ENCODE measurements around the gene RTP4. TPM values are rescaled to one million over a fixed set of nuclear protein-coding genes. Genes with fewer than 3 reads are reported as not detected.

The RTP4 gene
- total and polyA plus RNA-seq, 10 of the 15 experiments (the other 5 are each of a cell fraction or from before 2014, with no cell fraction given), result 2.2 to 6.5 (median 3.9) TPM

DNA sequence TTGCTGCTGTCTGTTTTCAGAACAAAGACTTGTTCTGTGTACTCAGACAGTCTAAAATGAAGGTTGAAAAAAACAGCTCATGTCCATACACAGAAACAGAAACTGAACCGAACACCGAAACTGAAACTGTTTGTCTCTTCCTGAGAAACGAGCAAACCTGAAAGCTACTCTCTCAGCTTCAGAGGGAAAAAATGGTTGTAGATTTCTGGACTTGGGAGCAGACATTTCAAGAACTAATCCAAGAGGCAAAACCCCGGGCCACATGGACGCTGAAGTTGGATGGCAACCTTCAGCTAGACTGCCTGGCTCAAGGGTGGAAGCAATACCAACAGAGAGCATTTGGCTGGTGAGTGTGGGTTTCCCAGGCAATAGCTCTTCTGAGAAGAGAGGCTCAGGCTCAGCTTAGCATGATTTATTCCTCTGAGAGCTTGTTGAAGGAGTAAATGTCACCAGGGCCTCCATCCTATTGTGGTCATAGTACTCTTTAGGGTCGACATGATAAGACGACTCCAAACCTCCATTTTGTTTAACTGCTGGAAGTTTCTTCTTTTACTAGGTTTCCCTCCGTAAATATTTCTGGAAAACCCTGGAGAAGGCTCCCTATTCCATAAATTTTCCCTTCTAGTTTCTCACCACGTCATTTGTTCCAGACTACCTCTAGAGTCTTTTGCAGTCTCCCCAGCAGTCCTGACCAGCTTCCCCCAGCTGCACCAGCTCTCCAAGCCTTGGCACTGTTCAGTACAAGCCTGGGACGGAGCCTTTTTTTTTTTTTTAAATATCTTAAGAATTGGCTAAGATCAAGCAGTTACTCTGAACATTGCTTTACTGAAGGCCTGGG is at the start of gene RTP4 (continued):
- TF ChIP-seq, protein P1, sequence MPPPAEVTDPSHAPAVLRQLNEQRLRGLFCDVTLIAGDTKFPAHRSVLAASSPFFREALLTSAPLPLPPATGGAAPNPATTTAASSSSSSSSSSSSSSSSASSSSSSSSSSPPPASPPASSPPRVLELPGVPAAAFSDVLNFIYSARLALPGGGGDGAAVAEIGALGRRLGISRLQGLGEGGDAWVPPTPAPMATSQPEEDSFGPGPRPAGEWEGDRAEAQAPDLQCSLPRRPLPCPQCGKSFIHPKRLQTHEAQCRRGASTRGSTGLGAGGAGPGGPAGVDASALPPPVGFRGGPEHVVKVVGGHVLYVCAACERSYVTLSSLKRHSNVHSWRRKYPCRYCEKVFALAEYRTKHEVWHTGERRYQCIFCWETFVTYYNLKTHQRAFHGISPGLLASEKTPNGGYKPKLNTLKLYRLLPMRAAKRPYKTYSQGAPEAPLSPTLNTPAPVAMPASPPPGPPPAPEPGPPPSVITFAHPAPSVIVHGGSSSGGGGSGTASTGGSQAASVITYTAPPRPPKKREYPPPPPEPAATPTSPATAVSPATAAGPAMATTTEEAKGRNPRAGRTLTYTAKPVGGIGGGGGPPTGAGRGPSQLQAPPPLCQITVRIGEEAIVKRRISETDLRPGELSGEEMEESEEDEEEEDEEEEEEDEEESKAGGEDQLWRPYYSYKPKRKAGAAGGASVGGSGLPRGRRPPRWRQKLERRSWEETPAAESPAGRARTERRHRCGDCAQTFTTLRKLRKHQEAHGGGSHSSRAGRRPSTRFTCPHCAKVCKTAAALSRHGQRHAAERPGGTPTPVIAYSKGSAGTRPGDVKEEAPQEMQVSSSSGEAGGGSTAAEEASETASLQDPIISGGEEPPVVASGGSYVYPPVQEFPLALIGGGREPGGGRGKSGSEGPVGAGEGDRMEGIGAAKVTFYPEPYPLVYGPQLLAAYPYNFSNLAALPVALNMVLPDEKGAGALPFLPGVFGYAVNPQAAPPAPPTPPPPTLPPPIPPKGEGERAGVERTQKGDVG (CRISPR knock-in tag; IDR thresholded peaks at IDR 0.05), result no peak
- TF ChIP-seq HDAC2 (IDR thresholded peaks at IDR 0.05) (no peak), CREM (IDR thresholded peaks at IDR 0.05; ENCODE audit: low read depth) (no peak), TBL1XR1 (IDR thresholded peaks at IDR 0.05; ENCODE audit: low read depth, low read length) (no peak), IRF4 (IDR thresholded peaks at IDR 0.05; ENCODE audit: low read depth, low read length) (0 out of 2 replicates have a peak, but pooled peaks have one; percentile 14), CHD2 (IDR thresholded peaks at IDR 0.05; ENCODE audit: borderline replicate concordance, low read depth, low read length) (no peak), TAF1 (IDR thresholded peaks at IDR 0.05; ENCODE audit: borderline replicate concordance, low read depth, low read length) (peak; percentile 69; the same call in 1 of the 2 replicates), EGR1 (IDR thresholded peaks at IDR 0.05; ENCODE audit: borderline replicate concordance in 1 of 2, low read depth in 2 of 2, low read length in 2 of 2) (no peak), SREBF2 (IDR thresholded peaks at IDR 0.05; ENCODE audit: low read length) (no peak), CBX5 (IDR thresholded peaks at IDR 0.05; ENCODE audit: low read depth) (no peak), RELA (IDR thresholded peaks at IDR 0.05; ENCODE audit: borderline replicate concordance, partially characterized antibody) (no peak), HCFC1 (IDR thresholded peaks at IDR 0.05; ENCODE audit: low read length) (0 out of 2 replicates have a peak, but pooled peaks have one; percentile 31), ASH2L (IDR thresholded peaks at IDR 0.05; ENCODE audit: borderline replicate concordance, low read depth) (0 out of 2 replicates have a peak, but pooled peaks have one; percentile 51), YY1 (IDR thresholded peaks at IDR 0.05; ENCODE audit: low read depth, low read length) (peak; percentile 80), IKZF2 (IDR thresholded peaks at IDR 0.05) (peak; percentile 59 to 81), STAT1 (conservative IDR thresholded peaks at IDR 0.05) (no peak), TARDBP (IDR thresholded peaks at IDR 0.05; ENCODE audit: borderline replicate concordance) (no peak), KDM1A (IDR thresholded peaks at IDR 0.05; ENCODE audit: borderline replicate concordance) (no peak), POLR2AphosphoS5 (IDR thresholded peaks at IDR 0.05; ENCODE audit: low read length) (peak; percentile 77), NBN (IDR thresholded peaks at IDR 0.05) (0 out of 2 replicates have a peak, but pooled peaks have one; percentile 29), ZNF384 (IDR thresholded peaks at IDR 0.05; ENCODE audit: borderline replicate concordance, low read depth, low read length) (peak; percentile 83; the same call in 1 of the 2 replicates)
- TF ChIP-seq, protein P2, sequence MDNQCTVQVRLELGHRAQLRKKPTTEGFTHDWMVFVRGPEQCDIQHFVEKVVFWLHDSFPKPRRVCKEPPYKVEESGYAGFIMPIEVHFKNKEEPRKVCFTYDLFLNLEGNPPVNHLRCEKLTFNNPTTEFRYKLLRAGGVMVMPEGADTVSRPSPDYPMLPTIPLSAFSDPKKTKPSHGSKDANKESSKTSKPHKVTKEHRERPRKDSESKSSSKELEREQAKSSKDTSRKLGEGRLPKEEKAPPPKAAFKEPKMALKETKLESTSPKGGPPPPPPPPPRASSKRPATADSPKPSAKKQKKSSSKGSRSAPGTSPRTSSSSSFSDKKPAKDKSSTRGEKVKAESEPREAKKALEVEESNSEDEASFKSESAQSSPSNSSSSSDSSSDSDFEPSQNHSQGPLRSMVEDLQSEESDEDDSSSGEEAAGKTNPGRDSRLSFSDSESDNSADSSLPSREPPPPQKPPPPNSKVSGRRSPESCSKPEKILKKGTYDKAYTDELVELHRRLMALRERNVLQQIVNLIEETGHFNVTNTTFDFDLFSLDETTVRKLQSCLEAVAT (IDR thresholded peaks at IDR 0.05), result 0 out of 2 replicates have a peak, but pooled peaks have one; percentile 16
- TF ChIP-seq, protein P3, sequence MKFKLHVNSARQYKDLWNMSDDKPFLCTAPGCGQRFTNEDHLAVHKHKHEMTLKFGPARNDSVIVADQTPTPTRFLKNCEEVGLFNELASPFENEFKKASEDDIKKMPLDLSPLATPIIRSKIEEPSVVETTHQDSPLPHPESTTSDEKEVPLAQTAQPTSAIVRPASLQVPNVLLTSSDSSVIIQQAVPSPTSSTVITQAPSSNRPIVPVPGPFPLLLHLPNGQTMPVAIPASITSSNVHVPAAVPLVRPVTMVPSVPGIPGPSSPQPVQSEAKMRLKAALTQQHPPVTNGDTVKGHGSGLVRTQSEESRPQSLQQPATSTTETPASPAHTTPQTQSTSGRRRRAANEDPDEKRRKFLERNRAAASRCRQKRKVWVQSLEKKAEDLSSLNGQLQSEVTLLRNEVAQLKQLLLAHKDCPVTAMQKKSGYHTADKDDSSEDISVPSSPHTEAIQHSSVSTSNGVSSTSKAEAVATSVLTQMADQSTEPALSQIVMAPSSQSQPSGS (IDR thresholded peaks at IDR 0.05; ENCODE audit: low read length), result no peak
